ENCODE data around the gene PNPLA2. TPM values are rescaled to one million over a fixed set of nuclear protein-coding genes. Genes with fewer than 3 reads are reported as not detected.

The PNPLA2 gene
- total and polyA plus RNA-seq, 2 donors = 10.5 to 83.6 TPM

DNA sequence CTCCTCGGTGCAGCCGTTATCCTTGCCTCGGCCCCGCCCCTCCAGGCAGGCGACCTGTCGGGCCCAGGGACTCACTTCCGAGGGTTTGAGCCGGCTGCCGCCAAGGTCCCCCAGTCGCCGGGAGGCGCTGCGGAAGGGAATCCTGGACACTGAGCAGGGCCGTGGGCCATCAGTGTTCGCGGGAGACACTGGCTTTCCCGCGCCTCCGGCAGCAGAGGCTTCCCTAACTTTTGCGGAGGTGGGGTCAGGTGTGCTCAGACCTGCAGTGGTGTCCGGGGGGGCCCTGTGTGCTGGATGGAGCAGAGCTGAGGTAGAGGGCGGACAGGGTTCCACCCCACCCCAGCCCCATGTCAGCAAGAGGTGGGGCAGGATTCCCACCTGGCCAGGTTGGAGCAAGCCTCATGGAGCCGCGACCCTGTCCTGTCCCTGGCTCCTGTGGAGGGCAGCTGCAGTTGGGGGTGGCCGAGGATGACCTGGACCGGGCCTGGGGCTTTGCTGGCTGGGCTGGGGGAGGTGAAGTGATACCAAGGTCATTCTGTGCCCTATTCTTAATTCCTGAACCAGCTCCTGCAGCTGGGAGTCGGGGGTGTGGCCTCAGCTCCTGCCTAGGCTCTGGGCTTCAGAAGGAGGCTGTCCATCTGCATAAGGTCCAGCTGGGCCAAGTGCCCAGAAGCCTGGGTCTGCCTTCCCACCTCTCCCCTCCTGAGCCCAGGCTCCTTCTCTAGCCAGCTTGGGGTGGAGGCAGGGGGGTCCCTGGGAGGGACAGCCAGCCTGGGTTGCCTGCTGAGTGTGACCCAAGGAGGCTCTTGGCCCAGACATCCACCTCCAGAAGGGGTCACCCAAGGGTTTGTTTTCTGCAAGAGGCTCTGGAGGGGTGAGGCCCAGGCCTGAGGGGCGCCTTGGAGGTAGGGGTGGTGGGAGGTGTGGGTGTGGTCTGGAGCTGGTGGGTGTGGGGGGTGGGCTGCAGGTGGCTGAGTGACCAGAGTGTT, 32.4 kb downstream of the PNPLA2 start:
- Histone ChIP-seq H3K36me3 (ENCODE audit: control insufficient read depth in 2 of 2, insufficient read depth in 2 of 2, low read length in 1 of 2) (no peaks in the 10 kb centered on the region), H3K4me3 (ENCODE audit: low read length in 2 of 2) (no peak overlapping the region), H3K4me1 (ENCODE audit: control insufficient read depth in 2 of 2, insufficient read depth in 2 of 2, low read length in 2 of 2) (peaks cover 14 to 16% of the 10 kb centered on the region in 2 donors), H3K27ac (ENCODE audit: low read depth in 1 of 2, low read length in 1 of 2) (no peak overlapping the region), H3K27me3 (ENCODE audit: control insufficient read depth in 2 of 2, insufficient read depth in 1 of 2, low read length in 1 of 2) (peaks cover 9 to 47% of the 10 kb centered on the region in 2 donors), H3K9me3 (ENCODE audit: control insufficient read depth in 2 of 2, insufficient read depth in 1 of 2, low read length in 1 of 2) (no peaks in the 10 kb centered on the region)
- DNase-seq (ENCODE audit: low read depth in 6 of 9, low spot score in 9 of 9) = no peak
- 93% methylated on average over 28 of the region's 28 CpGs for WGBS

DNA sequence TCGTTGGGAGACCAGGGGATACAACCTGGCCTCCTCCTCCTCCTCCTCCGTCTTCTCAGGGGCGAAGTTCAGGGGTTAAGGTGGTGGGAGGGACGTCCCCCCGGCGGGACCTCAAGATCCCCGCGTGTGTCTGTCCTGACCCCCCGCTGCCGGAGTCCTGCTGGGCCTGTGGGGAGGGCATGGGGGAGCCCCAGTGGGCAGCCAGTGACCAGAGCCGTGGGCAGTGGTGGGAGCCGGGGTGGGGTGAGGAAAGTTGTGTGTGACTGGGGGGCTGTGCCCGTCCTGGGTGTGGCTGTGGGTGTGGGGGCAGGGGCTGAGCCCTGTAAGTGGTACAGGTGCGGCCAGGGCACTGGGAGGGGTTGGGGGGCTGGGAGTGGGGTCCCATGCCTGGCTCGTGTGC, 34.0 kb downstream of the PNPLA2 start:
- Histone ChIP-seq H3K36me3 (ENCODE audit: control insufficient read depth in 2 of 2, insufficient read depth in 2 of 2, low read length in 1 of 2) (no peaks in the 10 kb centered on the region), H3K27me3 (ENCODE audit: control insufficient read depth in 2 of 2, insufficient read depth in 1 of 2, low read length in 1 of 2) (peaks cover 9 to 35% of the 10 kb centered on the region in 2 donors), H3K4me3 (ENCODE audit: low read length in 2 of 2) (no peak overlapping the region), H3K9me3 (ENCODE audit: control insufficient read depth in 2 of 2, insufficient read depth in 1 of 2, low read length in 1 of 2) (no peaks in the 10 kb centered on the region), H3K4me1 (ENCODE audit: control insufficient read depth in 2 of 2, insufficient read depth in 2 of 2, low read length in 2 of 2) (peaks cover 14 to 15% of the 10 kb centered on the region in 2 donors), H3K27ac (ENCODE audit: low read depth in 1 of 2, low read length in 1 of 2) (no peak overlapping the region)
- 95% methylated on average over 15 of the region's 15 CpGs for WGBS
- DNase-seq (ENCODE audit: low read depth in 6 of 9, low spot score in 9 of 9) = no peak

DNA sequence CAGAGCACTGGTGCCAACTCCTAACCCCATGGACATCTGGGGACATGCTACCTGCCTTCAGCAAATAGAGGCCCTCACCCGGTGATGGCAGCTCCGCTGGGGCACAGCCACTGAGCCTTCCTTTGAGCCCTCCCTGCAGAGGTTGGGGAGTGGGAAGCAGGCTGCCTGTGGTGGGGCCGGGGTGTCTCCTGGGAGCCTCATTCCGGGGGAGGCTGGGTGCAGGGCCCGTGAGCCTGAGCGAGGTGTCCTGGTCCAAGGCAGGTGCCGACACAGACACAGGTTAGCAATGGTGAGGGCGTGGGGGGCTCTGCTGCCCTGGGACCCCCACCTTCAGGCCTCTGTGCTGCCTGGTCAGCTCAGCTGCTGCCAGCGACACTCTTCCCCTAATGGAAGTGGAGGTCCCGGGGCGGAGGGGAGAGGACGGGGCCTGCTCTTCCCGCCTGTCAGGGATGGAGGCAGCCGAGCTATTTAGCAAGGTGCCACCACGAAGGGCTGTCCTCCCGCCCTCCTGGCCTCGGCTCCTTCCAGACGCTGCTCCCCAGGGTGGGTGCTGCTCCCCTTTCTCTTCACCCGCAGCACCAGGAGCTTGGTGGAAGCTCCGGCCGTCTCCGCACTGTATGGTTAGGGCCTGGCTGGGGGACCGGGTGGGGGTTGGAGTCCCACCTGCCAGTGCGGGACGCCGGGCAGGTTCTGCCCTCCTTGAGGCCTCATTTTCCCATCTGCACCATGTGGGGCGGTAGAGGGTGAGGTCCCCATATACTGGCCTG, 35.2 kb downstream of the PNPLA2 start:
- DNase-seq (ENCODE audit: low read depth in 6 of 9, low spot score in 9 of 9) = no peak
- H3K4me1 ChIP-seq (ENCODE audit: control insufficient read depth in 2 of 2, insufficient read depth in 2 of 2, low read length in 2 of 2) = peaks cover 5 to 6% of the 10 kb centered on the region in 2 donors
- peaks cover 9 to 24% of the 10 kb centered on the region in 2 donors for H3K27me3 ChIP-seq (ENCODE audit: control insufficient read depth in 2 of 2, insufficient read depth in 1 of 2, low read length in 1 of 2)
- 97% methylated on average over 27 of the region's 27 CpGs for WGBS
- no peak overlapping the region for H3K4me3 ChIP-seq (ENCODE audit: low read length in 2 of 2)
- H3K9me3 ChIP-seq (ENCODE audit: control insufficient read depth in 2 of 2, insufficient read depth in 1 of 2, low read length in 1 of 2) = no peaks in the 10 kb centered on the region
- H3K27ac ChIP-seq (ENCODE audit: low read depth in 1 of 2, low read length in 1 of 2) = no peak overlapping the region
- H3K36me3 ChIP-seq (ENCODE audit: control insufficient read depth in 2 of 2, insufficient read depth in 2 of 2, low read length in 1 of 2) = no peaks in the 10 kb centered on the region

DNA sequence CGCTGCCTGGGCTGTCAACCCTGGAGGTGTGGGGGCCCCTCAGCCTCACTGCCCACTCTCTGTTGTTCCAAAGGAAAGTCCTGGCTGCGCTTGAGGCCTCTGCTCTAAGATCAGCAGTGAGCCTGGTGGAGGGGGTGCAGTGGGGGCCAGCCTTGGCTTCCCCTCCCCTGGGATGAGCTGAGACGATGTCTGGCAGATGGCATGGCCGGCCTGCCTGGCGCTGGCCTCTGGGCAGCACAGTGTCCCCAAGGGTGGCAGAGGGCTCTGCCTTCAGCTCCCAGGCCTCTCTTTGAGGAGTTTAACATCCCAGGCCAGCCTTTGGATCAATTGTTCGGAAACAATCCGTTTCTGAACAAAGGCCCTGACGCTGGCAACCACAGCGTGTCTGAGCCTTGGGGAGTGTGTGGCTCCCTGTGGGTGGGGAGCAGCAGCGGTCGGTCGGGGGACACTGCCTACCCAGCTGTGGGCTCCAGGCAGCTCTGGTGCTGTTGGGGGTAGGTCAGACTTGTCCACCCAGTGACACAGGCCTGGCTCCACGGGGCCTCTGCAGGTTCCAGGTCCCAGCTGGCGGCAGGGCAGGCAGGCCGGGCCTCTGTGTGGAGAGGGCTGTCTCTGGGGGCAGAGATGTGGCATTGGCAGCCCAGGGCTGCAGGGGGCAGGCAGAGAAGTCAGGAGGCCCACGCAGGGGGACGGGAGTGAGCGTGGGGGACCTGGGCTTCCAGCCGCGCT, 36.1 kb downstream of the PNPLA2 start:
- H3K4me1 ChIP-seq (ENCODE audit: control insufficient read depth in 2 of 2, insufficient read depth in 2 of 2, low read length in 2 of 2) = peaks cover 0 to 2% of the 10 kb centered on the region in 2 donors
- DNase-seq (ENCODE audit: low read depth in 6 of 9, low spot score in 9 of 9) = no peak
- 95% methylated on average over 20 of the region's 20 CpGs for WGBS
- no peak overlapping the region for H3K4me3 ChIP-seq (ENCODE audit: low read length in 2 of 2)
- no peaks in the 10 kb centered on the region for H3K36me3 ChIP-seq (ENCODE audit: control insufficient read depth in 2 of 2, insufficient read depth in 2 of 2, low read length in 1 of 2)
- no peak overlapping the region for H3K27ac ChIP-seq (ENCODE audit: low read depth in 1 of 2, low read length in 1 of 2)
- H3K27me3 ChIP-seq (ENCODE audit: control insufficient read depth in 2 of 2, insufficient read depth in 1 of 2, low read length in 1 of 2) = peaks cover 8 to 19% of the 10 kb centered on the region in 2 donors
- no peaks in the 10 kb centered on the region for H3K9me3 ChIP-seq (ENCODE audit: control insufficient read depth in 2 of 2, insufficient read depth in 1 of 2, low read length in 1 of 2)

DNA sequence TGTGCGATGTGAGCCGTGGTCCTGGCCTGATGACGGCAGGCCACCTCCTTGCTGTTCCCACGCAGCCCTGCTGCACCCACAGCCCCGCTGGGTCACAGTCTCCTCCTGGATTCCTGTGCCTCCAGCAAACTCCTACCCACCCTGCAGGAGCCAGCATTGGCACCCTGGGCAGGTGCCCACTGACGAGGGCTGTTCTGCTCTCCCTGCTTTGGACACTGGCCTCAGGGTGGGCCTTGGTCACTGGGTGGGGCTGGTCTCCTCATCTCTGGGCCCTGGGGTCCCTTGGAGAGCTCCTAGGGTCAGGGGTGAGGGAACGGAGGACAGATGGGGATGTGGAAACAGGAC, 36.6 kb downstream of the PNPLA2 start:
- DNase-seq (ENCODE audit: low read depth in 6 of 9, low spot score in 9 of 9) = no peak
- no peaks in the 10 kb centered on the region for H3K9me3 ChIP-seq (ENCODE audit: control insufficient read depth in 2 of 2, insufficient read depth in 1 of 2, low read length in 1 of 2)
- no peak overlapping the region for H3K4me3 ChIP-seq (ENCODE audit: low read length in 2 of 2)
- 96% methylated on average over 7 of the region's 7 CpGs for WGBS
- no peaks in the 10 kb centered on the region for H3K4me1 ChIP-seq (ENCODE audit: control insufficient read depth in 2 of 2, insufficient read depth in 2 of 2, low read length in 2 of 2)
- peaks cover 2 to 15% of the 10 kb centered on the region in 2 donors for H3K27me3 ChIP-seq (ENCODE audit: control insufficient read depth in 2 of 2, insufficient read depth in 1 of 2, low read length in 1 of 2)
- H3K36me3 ChIP-seq (ENCODE audit: control insufficient read depth in 2 of 2, insufficient read depth in 2 of 2, low read length in 1 of 2) = no peaks in the 10 kb centered on the region
- H3K27ac ChIP-seq (ENCODE audit: low read depth in 1 of 2, low read length in 1 of 2) = no peak overlapping the region

DNA sequence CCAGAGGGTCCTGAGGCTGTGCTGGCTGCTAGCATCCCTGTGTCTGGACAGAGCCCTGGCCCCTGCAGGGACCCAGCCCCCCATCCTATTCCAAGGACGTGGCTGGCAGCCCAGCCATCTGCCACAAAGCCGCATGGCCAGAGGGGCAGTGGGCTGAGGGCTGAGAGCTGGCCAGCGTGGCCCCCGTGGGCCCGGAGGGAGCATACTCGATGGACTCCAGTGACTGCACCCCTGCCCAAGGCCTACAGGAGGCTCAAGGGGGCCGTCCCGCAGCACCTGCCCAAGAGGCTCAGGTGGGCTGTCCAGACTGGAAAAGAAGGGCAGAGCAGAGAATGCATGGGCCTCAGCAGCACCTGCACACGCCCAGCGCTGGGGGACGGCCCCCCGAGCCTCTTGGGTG, 37.1 kb downstream of the PNPLA2 start:
- H3K27me3 ChIP-seq (ENCODE audit: control insufficient read depth in 2 of 2, insufficient read depth in 1 of 2, low read length in 1 of 2) = peaks cover 0 to 10% of the 10 kb centered on the region in 2 donors
- H3K4me1 ChIP-seq (ENCODE audit: control insufficient read depth in 2 of 2, insufficient read depth in 2 of 2, low read length in 2 of 2) = no peaks in the 10 kb centered on the region
- H3K36me3 ChIP-seq (ENCODE audit: control insufficient read depth in 2 of 2, insufficient read depth in 2 of 2, low read length in 1 of 2) = no peaks in the 10 kb centered on the region
- 95% methylated on average over 12 of the region's 12 CpGs for WGBS
- H3K9me3 ChIP-seq (ENCODE audit: control insufficient read depth in 2 of 2, insufficient read depth in 1 of 2, low read length in 1 of 2) = no peaks in the 10 kb centered on the region
- no peak for DNase-seq (ENCODE audit: low read depth in 6 of 9, low spot score in 9 of 9)
- no peak overlapping the region for H3K4me3 ChIP-seq (ENCODE audit: low read length in 2 of 2)
- no peak overlapping the region for H3K27ac ChIP-seq (ENCODE audit: low read depth in 1 of 2, low read length in 1 of 2)

DNA sequence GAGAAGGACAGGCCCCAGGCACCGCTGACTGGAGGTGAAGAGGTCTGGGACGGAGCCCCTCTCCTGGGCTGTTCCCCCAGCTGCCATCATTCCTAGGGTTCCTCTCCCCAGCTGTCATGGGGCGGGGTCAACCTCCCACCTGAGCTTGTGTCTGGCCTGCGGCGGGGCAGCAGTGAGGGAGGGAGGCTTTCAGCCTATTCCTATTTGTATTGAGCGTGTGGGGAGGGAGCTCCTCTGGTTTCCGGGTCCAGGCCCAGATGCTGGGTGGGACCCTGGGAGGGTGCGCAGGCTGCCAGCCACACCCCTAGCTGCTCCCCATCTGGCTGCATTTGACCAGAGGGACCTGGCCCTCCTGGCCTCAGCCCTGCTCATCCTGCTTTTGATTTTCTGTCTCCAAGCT, 37.7 kb downstream of the PNPLA2 start:
- DNase-seq (ENCODE audit: low read depth in 6 of 9, low spot score in 9 of 9) = no peak
- H3K9me3 ChIP-seq (ENCODE audit: control insufficient read depth in 2 of 2, insufficient read depth in 1 of 2, low read length in 1 of 2) = no peaks in the 10 kb centered on the region
- H3K27me3 ChIP-seq (ENCODE audit: control insufficient read depth in 2 of 2, insufficient read depth in 1 of 2, low read length in 1 of 2) = peaks cover 0 to 4% of the 10 kb centered on the region in 2 donors
- no peaks in the 10 kb centered on the region for H3K4me1 ChIP-seq (ENCODE audit: control insufficient read depth in 2 of 2, insufficient read depth in 2 of 2, low read length in 2 of 2)
- H3K4me3 ChIP-seq (ENCODE audit: low read length in 2 of 2) = no peak overlapping the region
- 84% methylated on average over 8 of the region's 8 CpGs for WGBS
- H3K27ac ChIP-seq (ENCODE audit: low read depth in 1 of 2, low read length in 1 of 2) = no peak overlapping the region
- no peaks in the 10 kb centered on the region for H3K36me3 ChIP-seq (ENCODE audit: control insufficient read depth in 2 of 2, insufficient read depth in 2 of 2, low read length in 1 of 2)

DNA sequence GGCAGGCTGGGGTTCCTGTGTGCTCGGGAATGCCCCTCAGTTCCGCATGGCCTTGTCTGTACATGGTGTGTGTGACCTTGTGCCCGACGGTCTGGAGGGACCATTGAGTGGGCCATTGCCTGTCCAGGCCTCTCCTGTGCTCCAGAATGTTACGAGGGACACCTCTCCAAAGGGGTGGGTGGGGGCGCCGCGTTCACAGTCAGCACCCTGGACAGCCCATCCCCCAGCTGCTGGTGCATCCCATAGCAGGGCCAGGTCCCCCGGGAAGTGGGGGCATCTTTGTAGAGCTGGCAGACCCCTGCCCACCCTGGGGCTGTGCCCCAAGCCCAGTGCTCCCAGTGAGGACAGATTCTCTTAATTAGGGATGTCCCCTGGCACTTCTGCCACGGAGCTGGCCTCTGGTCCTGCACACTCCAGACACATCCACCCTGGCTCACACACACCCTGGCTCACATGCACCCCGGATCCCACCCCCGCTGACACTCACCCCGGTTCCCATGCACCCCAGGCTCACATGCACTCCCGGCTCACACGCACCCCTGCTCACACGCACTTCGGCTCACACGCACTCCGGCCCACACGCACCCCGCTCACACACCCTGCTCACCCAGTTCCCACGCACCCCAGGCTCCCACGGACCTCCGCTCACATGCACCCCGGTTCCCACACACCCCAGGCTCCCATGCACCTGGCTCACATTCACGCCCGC, 39.5 kb downstream of the PNPLA2 start:
- no peaks in the 10 kb centered on the region for H3K4me1 ChIP-seq (ENCODE audit: control insufficient read depth in 2 of 2, insufficient read depth in 2 of 2, low read length in 2 of 2)
- 93% methylated on average over 27 of the region's 27 CpGs for WGBS
- no peak overlapping the region for H3K27ac ChIP-seq (ENCODE audit: low read depth in 1 of 2, low read length in 1 of 2)

More for the DNA sequence above, 39.5 kb downstream of the PNPLA2 start:
- H3K27me3 ChIP-seq (ENCODE audit: control insufficient read depth in 2 of 2, insufficient read depth in 1 of 2, low read length in 1 of 2) = no peaks in the 10 kb centered on the region
- no peak overlapping the region for H3K4me3 ChIP-seq (ENCODE audit: low read length in 2 of 2)
- no peak for DNase-seq (ENCODE audit: low read depth in 6 of 9, low spot score in 9 of 9)
- no peaks in the 10 kb centered on the region for H3K36me3 ChIP-seq (ENCODE audit: control insufficient read depth in 2 of 2, insufficient read depth in 2 of 2, low read length in 1 of 2)
- H3K9me3 ChIP-seq (ENCODE audit: control insufficient read depth in 2 of 2, insufficient read depth in 1 of 2, low read length in 1 of 2) = peaks cover 0 to 1% of the 10 kb centered on the region in 2 donors

Measured in thymus (tissue), 11 donors.